C4-2B (cell line): ENCODE results near the gene LDB3.

Source experiments
- H3K27ac ChIP-seq: fragments of 450-650 bp; 2 replicates; pipeline ENCODE4 v1.5.1; 2017
- CTCF ChIP-seq: fragments of 450-650 bp; conservative IDR thresholded peaks from 2 replicates; pipeline ENCODE4 v1.5.1; 2017; ENCODE audit warnings: mild to moderate bottlenecking
- ZFX ChIP-seq: fragments of 450-650 bp; IDR thresholded peaks from 2 replicates; pipeline ENCODE4 v1.6.1; 2017

The LDB3 gene

GRCh38 chr10:86718556-86718955 lies 50.2 kb downstream of the LDB3 start:
- no peak for TF ChIP-seq CTCF
- no peak for TF ChIP-seq ZFX
- no peak overlapping the region for H3K27ac ChIP-seq

GRCh38 chr10:86721232-86721631 lies 52.9 kb downstream of the LDB3 start:
- no peak overlapping the region for H3K27ac ChIP-seq
- TF ChIP-seq ZFX: no peak
- no peak for TF ChIP-seq CTCF

GRCh38 chr10:86723009-86723408 lies 54.7 kb downstream of the LDB3 start:
- TF ChIP-seq CTCF: no peak
- TF ChIP-seq ZFX: no peak
- H3K27ac ChIP-seq: no peak overlapping the region

- H3K27ac ChIP-seq: no peak overlapping the region
- no peak for TF ChIP-seq ZFX
- no peak for TF ChIP-seq CTCF
Measured at GRCh38 chr10:86724445-86724844, 56.1 kb downstream of the LDB3 start.

- TF ChIP-seq CTCF (no peak), ZFX (no peak)
- H3K27ac ChIP-seq: no peak overlapping the region
Measured at GRCh38 chr10:86725980-86726676, 57.8 kb downstream of the LDB3 start.

GRCh38 chr10:86726677-86726999 lies 58.3 kb downstream of the LDB3 start:
- TF ChIP-seq CTCF: no peak
- no peak for TF ChIP-seq ZFX
- no peak overlapping the region for H3K27ac ChIP-seq

- H3K27ac ChIP-seq: no peak overlapping the region
Measured at GRCh38 chr10:86727470-86727869, 59.2 kb downstream of the LDB3 start.

More at GRCh38 chr10:86727470-86727869, 59.2 kb downstream of the LDB3 start:
- no peak for TF ChIP-seq ZFX
- TF ChIP-seq CTCF: no peak
